Loucy (cell line): Measurements from ENCODE around the gene PRRC2B.

Source experiments
- H2AFZ ChIP-seq: fragments of 200-600 bp; sonication (generic); 2 replicates; pipeline ENCODE4 v1.6.0; 2016; ENCODE audit warnings: antibody characterized with exemption, mild to moderate bottlenecking, low read length, moderate library complexity
- H3F3A ChIP-seq: fragments of 200-600 bp; 2 replicates; pipeline ENCODE4 v1.6.0; 2016; ENCODE audit warnings: antibody characterized with exemption, low read depth, mild to moderate bottlenecking
- H3K27me3 ChIP-seq: fragments of 200-600 bp; sonication (generic); 2 replicates; pipeline ENCODE4 v1.6.1; 2014; ENCODE audit warnings: low read length, mild to moderate bottlenecking; ENCODE audit not compliant: insufficient read depth, poor library complexity, severe bottlenecking
- H3K36me3 ChIP-seq: fragments of 200-600 bp; sonication (generic); 2 replicates; pipeline ENCODE4 v1.6.1; 2016; ENCODE audit warnings: low read length; ENCODE audit not compliant: insufficient read depth
- H3K4me1 ChIP-seq: fragments of 200-600 bp; sonication (generic); 2 replicates; pipeline ENCODE4 v1.5.1; 2014; ENCODE audit warnings: low read length, mild to moderate bottlenecking; ENCODE audit not compliant: insufficient read depth, poor library complexity, severe bottlenecking
- H3K4me2 ChIP-seq: fragments of 200-600 bp; sonication (generic); 2 replicates; pipeline ENCODE4 v1.6.0; 2014; ENCODE audit warnings: antibody characterized with exemption, low read length, low read depth, mild to moderate bottlenecking; ENCODE audit not compliant: poor library complexity, severe bottlenecking
- H3K4me3 ChIP-seq: fragments of 200-600 bp; sonication (generic); 2 replicates; pipeline ENCODE4 v1.5.1; 2014; ENCODE audit warnings: low read length, mild to moderate bottlenecking, mixed read lengths; ENCODE audit not compliant: poor library complexity, severe bottlenecking
- H3K79me2 ChIP-seq: fragments of 200-600 bp; sonication (generic); 2 replicates; pipeline ENCODE4 v1.6.1; 2014; ENCODE audit warnings: low read length; ENCODE audit not compliant: insufficient read depth
- H3K9ac ChIP-seq: fragments of 200-600 bp; sonication (generic); 2 replicates; pipeline ENCODE4 v1.6.0; 2014; ENCODE audit warnings: mild to moderate bottlenecking, low read depth, low read length, moderate library complexity; ENCODE audit not compliant: poor library complexity, severe bottlenecking
- H3K9me2 ChIP-seq: fragments of 200-600 bp; sonication (generic); replicated peaks from 2 replicates; pipeline ENCODE4 v1.6.1; 2016; ENCODE audit warnings: low read depth, low read length, mixed read lengths
- H3K9me3 ChIP-seq: fragments of 200-600 bp; sonication (generic); 2 replicates; pipeline ENCODE4 v1.6.1; 2014; ENCODE audit warnings: mild to moderate bottlenecking, antibody characterized with exemption, low read length, low read depth; ENCODE audit not compliant: insufficient read depth
- H4K20me1 ChIP-seq: fragments of 200-600 bp; sonication (generic); 2 replicates; pipeline ENCODE4 v1.6.0; 2014; ENCODE audit warnings: antibody characterized with exemption, low read length, mild to moderate bottlenecking; ENCODE audit not compliant: insufficient read depth, poor library complexity, severe bottlenecking
- CTCF ChIP-seq: fragments of 200-600 bp; sonication (generic); conservative IDR thresholded peaks from 2 replicates; pipeline ENCODE4 v1.5.1; 2014; ENCODE audit warnings: mild to moderate bottlenecking, antibody characterized with exemption, low read length
- EZH2phosphoT487 ChIP-seq: fragments of 200-600 bp; IDR thresholded peaks from 2 replicates; pipeline ENCODE4 v1.6.1; 2018; ENCODE audit warnings: antibody characterized with exemption, mild to moderate bottlenecking, moderate library complexity, borderline replicate concordance

Gene PRRC2B

DNA sequence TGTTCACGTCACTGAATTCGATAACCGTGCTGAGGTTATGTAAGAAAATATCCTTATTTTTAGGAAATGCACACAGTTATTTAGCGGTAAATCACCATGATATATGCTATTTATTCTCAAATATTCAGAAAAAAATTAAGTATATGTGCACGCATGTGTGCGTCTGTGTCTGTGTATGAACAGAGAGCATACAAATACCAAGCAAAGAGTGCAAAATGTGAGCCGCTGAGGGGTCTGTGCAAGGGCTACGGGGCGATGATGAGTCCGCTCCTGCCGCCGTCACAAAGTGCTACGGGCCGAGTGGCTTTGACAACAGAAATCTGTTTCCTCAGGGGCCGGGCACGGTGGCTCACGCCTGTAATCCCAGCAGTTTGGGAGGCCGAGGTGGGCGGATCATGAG, 144.1 kb downstream of the PRRC2B start:
- no peak overlapping the region for H3K9ac ChIP-seq
- no peaks in the 10 kb centered on the region for H3K9me3 ChIP-seq
- no peaks in the 10 kb centered on the region for H3K79me2 ChIP-seq
- no peak overlapping the region for H3K4me3 ChIP-seq
- H3F3A ChIP-seq: no peaks in the 10 kb centered on the region
- H3K36me3 ChIP-seq: no peaks in the 10 kb centered on the region
- H3K9me2 ChIP-seq: no peaks in the 10 kb centered on the region
- H4K20me1 ChIP-seq: no peaks in the 10 kb centered on the region
- no peak overlapping the region for H2AFZ ChIP-seq
- H3K4me2 ChIP-seq: no peak overlapping the region
- no peaks in the 10 kb centered on the region for H3K27me3 ChIP-seq
- H3K4me1 ChIP-seq: peaks cover 17% of the 10 kb centered on the region
- TF ChIP-seq EZH2phosphoT487 (no peak), CTCF (no peak)

GRCh38 chr9:131539223-131539923, 145.5 kb downstream of the PRRC2B start:
- Histone ChIP-seq H3K4me3 (no peak overlapping the region), H2AFZ (no peak overlapping the region), H3K9me2 (no peaks in the 10 kb centered on the region), H4K20me1 (no peaks in the 10 kb centered on the region), H3K36me3 (no peaks in the 10 kb centered on the region), H3K4me1 (peaks cover 14% of the 10 kb centered on the region), H3K9me3 (peaks cover 7% of the 10 kb centered on the region; the same call in 1 of the 2 replicates), H3K4me2 (peak overlapping the region; percentile 9), H3K79me2 (no peaks in the 10 kb centered on the region), H3F3A (no peaks in the 10 kb centered on the region), H3K27me3 (no peaks in the 10 kb centered on the region), H3K9ac (no peak overlapping the region)
- TF ChIP-seq CTCF: no peak
- no peak for TF ChIP-seq EZH2phosphoT487

DNA sequence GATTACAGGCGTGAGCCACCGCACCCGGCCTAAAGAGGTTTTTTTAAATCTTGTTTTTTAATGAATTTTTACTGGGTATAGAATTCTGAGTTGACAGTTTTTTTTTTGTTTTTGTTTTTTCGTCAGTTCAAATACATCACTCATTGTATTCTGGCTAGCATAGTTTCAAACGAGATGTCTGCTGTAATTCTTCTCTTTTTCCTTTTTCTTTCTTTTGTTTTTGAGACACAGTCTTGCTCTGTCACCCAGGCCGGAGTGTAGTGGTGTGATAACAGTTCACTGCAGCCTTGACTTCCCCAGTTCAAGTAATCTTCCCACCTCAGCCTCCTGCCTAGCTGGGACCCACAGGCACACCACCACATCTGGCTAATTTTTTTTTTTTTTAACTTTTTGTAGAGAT, 149.3 kb downstream of the PRRC2B start:
- Histone ChIP-seq H3K79me2 (no peaks in the 10 kb centered on the region), H3K9me3 (peaks cover 7% of the 10 kb centered on the region; the same call in 1 of the 2 replicates)
- no peak for TF ChIP-seq CTCF

More for the DNA sequence above, 149.3 kb downstream of the PRRC2B start:
- Histone ChIP-seq H3K4me3 (no peak overlapping the region), H2AFZ (no peak overlapping the region), H3K4me2 (no peak overlapping the region), H3F3A (no peaks in the 10 kb centered on the region), H3K4me1 (peaks cover 5% of the 10 kb centered on the region), H4K20me1 (no peaks in the 10 kb centered on the region), H3K36me3 (no peaks in the 10 kb centered on the region), H3K27me3 (no peaks in the 10 kb centered on the region), H3K9me2 (no peaks in the 10 kb centered on the region), H3K9ac (no peak overlapping the region)
